Subcutaneous adipose tissue (tissue), 4 donors: ENCODE measurements around the gene ME2. TPM values are rescaled to one million over a fixed set of nuclear protein-coding genes. Genes with fewer than 3 reads are reported as not detected.

ENCODE experiments used
- CTCF ChIP-seq: fragments of 450-650 bp; IDR thresholded peaks from one replicate; pipeline ENCODE4 v1.5.1; 2016; ENCODE audit warnings: low read depth, mild to moderate bottlenecking, control low read depth, antibody characterized with exemption, moderate library complexity
- total RNA-seq, 4 donors: library from RNA; depleted of rRNA; stranded (reverse); fragments of >200 nt; gene quantifications; one replicate each; pipeline ENCODE4 v1.1.0, GENCODE V29; 2016

The ME2 gene
- total RNA-seq, 4 donors from 2014 or later: 35.4 to 79.2 (median 55.1) TPM

- TF ChIP-seq CTCF: no peak
Observed at GRCh38 chr18:50947899-50948298, 69.0 kb downstream of the ME2 start.

- no peak for TF ChIP-seq CTCF
Observed at GRCh38 chr18:50949185-50949584, 70.3 kb downstream of the ME2 start.

- TF ChIP-seq CTCF: no peak
Observed at GRCh38 chr18:50950626-50951025, 71.7 kb downstream of the ME2 start.

- TF ChIP-seq CTCF: no peak
Observed at GRCh38 chr18:50953822-50954221, 74.9 kb downstream of the ME2 start.

- no peak for TF ChIP-seq CTCF
Observed at GRCh38 chr18:50955253-50955652, 76.3 kb downstream of the ME2 start.

GRCh38 chr18:50956116-50956515 lies 77.2 kb downstream of the ME2 start:
- TF ChIP-seq CTCF: no peak

GRCh38 chr18:50961974-50962373 lies 83.1 kb downstream of the ME2 start:
- no peak for TF ChIP-seq CTCF
